H7 (cell line): Measurements from ENCODE around the gene NKPD1. TPM values are rescaled to one million over a fixed set of nuclear protein-coding genes. Genes with fewer than 3 reads are reported as not detected.

Source experiments
- DNase-seq: peaks from one replicate; pipeline ENCODE4 v3.0.0; 2012
- H3K27me3 ChIP-seq: 2 replicates; pipeline ENCODE4 v1.6.0; 2011; ENCODE audit warnings: mild to moderate bottlenecking, low read length; ENCODE audit not compliant: control insufficient read depth, insufficient read depth
- H3K36me3 ChIP-seq: replicated peaks from 2 replicates; pipeline ENCODE4 v1.5.1; 2011; ENCODE audit warnings: low read length; ENCODE audit not compliant: control insufficient read depth, insufficient read depth
- H3K4me3 ChIP-seq: 2 replicates; pipeline ENCODE4 v1.5.1; 2011; ENCODE audit warnings: low read depth, mild to moderate bottlenecking, control low read depth, low read length, moderate library complexity; ENCODE audit not compliant: insufficient read depth
- total RNA-seq: library from RNA; depleted of rRNA; stranded (reverse); fragments of >200 nt; shearing (Covaris generic); gene quantifications from 2 replicates; pipeline ENCODE4 v1.2.3, GENCODE V29; 2014

The NKPD1 gene
- total RNA-seq, 1 experiment from 2014 or later = 0.24 TPM

DNA sequence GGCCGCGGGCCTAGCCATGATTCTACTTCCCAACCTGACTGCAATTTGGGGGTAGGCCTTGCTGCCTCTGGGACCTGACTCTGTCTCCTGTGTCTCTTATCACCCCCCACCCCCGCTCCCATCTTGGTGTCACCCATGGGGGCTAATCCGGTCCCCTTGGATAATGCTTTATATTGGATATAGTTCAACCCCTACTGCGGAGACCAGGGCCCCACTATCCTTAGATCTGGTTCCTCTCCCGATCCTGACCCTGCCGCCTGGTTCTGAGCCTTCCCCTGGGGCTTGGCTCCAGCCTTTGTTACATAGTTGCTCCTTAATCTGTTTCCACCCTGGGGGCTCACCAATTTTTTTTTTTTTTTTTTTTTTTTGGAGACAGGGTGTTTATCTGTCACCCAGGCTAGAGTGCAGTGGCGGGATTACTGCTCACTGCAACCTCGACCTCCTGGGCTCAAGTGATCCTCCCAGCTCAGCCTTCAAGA, 19.1 kb upstream of the NKPD1 start:
- peaks cover 3% of the 10 kb centered on the region; the same call in 1 of the 2 replicates for H3K27me3 ChIP-seq
- peak overlapping the region; percentile 88 for H3K4me3 ChIP-seq
- no peak for DNase-seq

DNA sequence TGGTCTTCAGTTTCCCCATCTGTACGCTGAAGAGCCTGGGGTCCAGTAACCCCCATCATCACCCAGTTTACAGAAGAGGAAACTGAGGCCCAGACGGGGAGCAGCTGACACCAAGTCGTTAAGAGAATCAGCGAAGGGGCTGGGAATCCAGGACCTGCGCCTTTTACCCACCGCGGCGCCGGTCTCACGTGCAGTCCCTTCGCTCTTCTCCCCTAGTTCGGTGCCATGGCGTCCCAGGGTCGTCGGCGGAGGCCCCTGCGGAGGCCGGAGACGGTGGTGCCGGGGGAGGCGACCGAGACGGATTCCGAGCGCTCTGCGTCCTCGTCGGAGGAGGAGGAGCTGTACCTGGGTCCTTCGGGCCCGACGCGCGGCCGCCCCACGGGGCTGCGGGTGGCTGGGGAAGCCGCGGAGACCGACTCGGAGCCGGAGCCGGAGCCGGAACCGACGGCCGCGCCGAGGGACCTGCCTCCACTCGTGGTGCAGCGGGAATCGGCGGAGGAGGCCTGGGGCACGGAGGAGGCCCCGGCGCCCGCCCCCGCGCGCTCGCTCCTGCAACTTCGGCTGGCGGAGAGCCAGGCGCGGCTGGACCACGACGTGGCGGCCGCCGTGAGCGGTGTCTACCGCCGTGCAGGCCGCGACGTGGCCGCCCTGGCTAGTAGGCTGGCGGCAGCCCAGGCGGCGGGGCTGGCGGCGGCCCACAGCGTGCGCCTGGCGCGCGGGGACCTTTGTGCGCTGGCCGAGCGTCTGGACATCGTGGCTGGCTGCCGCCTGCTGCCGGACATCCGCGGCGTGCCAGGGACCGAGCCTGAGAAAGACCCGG, 18.5 kb upstream of the NKPD1 start:
- H3K4me3 ChIP-seq = peak overlapping the region; percentile 88
- no peaks in the 10 kb centered on the region for H3K36me3 ChIP-seq
- H3K27me3 ChIP-seq = peaks cover 3% of the 10 kb centered on the region; the same call in 1 of the 2 replicates
- DNase-seq = peak; percentile 74

More for the DNA sequence above, 19.1 kb upstream of the NKPD1 start:
- H3K36me3 ChIP-seq = no peaks in the 10 kb centered on the region

GRCh38 chr19:45178262-45179071, 17.7 kb upstream of the NKPD1 start, which contains the start of gene BLOC1S3:
BLOC1S3 (plus strand) TSS chr19:45178784; CDS start chr19:45179297, 513 bp downstream.
- DNase-seq = peak; percentile 98
- Histone ChIP-seq H3K27me3 (peaks cover 3% of the 10 kb centered on the region; the same call in 1 of the 2 replicates), H3K36me3 (no peaks in the 10 kb centered on the region), H3K4me3 (peak within 1 kb of the TSS; percentile 88)

DNA sequence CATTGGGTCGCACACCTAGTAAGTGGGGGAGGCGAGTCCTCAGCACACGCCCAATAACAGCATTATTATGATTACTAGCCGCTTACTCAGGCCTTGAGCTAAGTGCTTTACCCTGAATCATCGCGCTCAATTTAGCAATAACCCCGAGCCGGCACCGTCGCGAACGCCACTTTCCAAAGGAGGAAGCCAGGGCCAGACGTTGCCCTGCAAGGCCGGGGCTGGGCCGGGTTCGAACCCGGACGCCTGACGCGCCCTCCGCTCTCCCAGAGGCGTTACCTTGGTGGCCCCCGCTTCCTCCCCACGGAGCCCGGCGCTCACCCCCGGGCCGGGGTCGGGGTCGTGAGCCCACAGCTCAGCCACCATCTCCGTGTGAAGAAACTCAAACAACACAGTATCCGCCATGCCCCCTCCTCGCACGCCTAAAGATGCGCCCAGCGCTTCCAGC, 17.1 kb upstream of the NKPD1 start, which contains the start of gene TRAPPC6A:
Gene TRAPPC6A, minus strand, starts transcription at position 421 of the 445 bp plus-strand sequence. Its CDS starts 19 bp downstream, at position 402.
- DNase-seq = no peak
- Histone ChIP-seq H3K4me3 (peak within 1 kb of the TSS; percentile 88), H3K36me3 (no peaks in the 10 kb centered on the region), H3K27me3 (peaks cover 3% of the 10 kb centered on the region; the same call in 1 of the 2 replicates)

DNA sequence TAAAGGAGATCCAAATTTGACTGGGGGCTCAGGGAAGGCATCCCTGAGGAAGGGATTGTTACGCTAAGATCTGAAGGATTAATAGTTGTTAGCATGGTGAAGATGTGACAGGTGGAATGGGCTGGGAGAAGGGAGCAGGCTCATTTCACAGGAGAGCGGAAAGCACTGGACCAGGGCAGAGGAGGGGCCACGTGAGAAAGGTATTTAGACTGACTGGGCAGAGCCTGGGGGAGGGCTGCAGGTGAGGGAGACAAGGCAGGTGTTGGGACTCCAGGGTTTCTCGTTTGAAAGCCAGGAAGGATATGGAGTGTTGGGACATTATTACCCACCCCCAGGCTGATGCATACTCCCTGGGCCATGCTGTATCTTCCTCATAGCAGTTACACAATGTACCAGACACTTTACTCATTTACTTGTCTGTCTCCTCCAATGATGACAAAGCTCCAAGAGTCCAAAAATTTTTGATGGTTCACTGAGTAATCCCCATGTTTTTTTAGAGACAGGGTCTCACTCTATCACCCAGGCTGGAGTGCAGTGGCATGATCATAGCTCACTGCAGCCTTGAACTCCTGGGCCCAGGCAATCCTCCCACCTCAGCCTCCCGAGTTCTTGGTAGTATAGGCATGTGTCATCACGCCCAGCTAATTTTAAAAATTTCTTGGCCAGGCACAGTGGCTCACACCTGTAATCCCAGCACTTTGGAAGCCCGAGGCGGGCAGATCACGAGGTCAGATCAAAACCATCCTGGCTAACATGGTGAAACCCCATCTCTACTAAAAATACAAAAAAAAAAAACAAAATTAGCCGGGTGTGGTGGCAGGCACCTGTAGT, 14.9 kb upstream of the NKPD1 start:
- H3K4me3 ChIP-seq = no peak overlapping the region
- H3K36me3 ChIP-seq = no peaks in the 10 kb centered on the region
- H3K27me3 ChIP-seq = peaks cover 3% of the 10 kb centered on the region; the same call in 1 of the 2 replicates
- no peak for DNase-seq

DNA sequence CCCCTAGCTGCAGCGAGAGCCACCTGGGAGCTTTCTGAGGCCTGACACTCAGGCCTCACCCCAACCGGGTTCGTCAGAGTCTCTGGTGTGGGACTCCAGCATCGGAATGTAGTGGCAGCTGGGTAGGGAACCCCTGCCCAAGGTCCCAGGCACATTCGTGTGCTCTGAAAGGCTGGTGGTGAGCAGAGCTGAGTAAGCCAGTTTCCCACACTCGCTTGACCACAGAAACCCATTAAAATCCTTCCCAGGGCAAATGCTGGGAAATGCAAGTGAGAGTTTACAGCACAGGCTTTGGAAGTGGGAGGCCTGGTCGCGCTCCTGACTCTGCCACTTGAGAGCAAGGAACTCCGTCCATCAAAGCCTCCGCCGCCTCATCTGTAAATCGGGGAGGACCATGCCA, 13.0 kb upstream of the NKPD1 start:
- DNase-seq = no peak
- H3K36me3 ChIP-seq = no peaks in the 10 kb centered on the region

DNA sequence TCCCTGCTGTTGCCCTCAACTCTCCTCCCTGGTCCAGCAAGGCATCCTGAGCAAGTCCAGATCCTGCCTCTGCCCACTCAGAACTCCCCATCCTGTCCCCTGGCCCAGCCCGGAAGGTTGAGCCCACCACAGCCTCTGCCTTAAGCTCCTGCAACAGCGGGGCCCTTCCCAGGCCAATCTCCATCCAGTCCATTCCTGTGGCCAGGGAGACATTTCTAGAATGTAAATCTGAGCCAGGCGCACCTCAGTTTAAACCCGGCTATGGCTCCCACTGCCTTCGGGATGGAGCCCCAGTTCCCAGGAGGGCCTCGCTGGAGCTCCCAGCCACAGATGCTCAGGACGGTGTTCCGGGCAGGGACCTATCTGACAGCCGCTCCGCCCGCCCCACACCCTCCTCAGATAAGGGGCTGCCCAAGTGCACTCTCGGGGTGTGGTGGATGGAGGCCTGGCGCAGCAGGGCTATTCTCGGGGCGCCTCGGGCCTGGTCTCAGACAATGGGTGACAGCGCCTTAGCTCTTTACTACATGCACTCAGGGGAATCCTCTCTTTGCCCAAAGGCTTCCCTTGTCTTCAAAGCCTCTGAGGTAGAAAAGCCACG, 11.9 kb upstream of the NKPD1 start:
- Histone ChIP-seq H3K36me3 (no peaks in the 10 kb centered on the region), H3K27me3 (no peaks in the 10 kb centered on the region), H3K4me3 (no peak overlapping the region)
- DNase-seq = no peak

More for the DNA sequence above, 13.0 kb upstream of the NKPD1 start:
- Histone ChIP-seq H3K4me3 (no peak overlapping the region), H3K27me3 (no peaks in the 10 kb centered on the region)

DNA sequence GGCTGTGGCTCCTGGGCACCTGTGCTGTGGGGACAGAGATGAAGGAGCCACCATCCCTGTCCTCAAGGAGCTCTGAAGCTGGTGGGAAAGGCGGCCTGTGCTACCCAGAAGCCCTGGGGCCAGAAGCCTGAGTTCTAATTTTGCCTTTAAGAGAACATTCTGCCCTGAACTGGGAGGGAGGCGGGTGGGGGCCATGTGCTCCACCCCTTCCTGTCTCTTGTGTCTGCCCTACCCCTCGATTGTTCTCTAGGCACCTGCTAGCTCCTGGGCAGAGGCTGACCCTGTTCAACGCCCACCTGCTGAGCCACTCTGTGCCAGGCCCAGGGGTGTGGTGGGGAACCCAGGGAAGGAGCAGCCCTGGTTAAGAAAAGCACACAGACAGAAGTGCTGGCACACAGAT, 11.4 kb upstream of the NKPD1 start:
- Histone ChIP-seq H3K27me3 (no peaks in the 10 kb centered on the region), H3K36me3 (no peaks in the 10 kb centered on the region), H3K4me3 (no peak overlapping the region)
- no peak for DNase-seq

DNA sequence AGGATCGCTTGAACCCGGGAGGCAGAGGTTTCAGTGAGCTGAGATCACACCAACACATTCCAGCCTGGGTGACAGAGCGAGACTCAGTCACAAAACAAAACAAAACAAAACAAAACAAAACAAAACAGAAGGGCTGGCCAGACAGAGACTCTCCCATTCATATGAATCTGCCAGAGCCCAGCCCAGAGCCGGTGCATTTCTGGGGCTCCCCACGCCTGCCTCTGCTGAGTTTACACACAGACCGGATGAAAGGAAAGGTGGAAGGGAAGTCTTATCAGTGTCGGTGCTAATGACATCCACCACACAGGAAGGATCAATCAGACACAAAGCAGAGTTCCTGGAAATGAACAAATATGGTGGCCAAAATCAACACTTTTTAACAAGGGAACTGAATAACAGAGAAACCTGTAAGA, 10.4 kb upstream of the NKPD1 start:
- Histone ChIP-seq H3K36me3 (no peaks in the 10 kb centered on the region), H3K4me3 (no peak overlapping the region), H3K27me3 (no peaks in the 10 kb centered on the region)
- no peak for DNase-seq

DNA sequence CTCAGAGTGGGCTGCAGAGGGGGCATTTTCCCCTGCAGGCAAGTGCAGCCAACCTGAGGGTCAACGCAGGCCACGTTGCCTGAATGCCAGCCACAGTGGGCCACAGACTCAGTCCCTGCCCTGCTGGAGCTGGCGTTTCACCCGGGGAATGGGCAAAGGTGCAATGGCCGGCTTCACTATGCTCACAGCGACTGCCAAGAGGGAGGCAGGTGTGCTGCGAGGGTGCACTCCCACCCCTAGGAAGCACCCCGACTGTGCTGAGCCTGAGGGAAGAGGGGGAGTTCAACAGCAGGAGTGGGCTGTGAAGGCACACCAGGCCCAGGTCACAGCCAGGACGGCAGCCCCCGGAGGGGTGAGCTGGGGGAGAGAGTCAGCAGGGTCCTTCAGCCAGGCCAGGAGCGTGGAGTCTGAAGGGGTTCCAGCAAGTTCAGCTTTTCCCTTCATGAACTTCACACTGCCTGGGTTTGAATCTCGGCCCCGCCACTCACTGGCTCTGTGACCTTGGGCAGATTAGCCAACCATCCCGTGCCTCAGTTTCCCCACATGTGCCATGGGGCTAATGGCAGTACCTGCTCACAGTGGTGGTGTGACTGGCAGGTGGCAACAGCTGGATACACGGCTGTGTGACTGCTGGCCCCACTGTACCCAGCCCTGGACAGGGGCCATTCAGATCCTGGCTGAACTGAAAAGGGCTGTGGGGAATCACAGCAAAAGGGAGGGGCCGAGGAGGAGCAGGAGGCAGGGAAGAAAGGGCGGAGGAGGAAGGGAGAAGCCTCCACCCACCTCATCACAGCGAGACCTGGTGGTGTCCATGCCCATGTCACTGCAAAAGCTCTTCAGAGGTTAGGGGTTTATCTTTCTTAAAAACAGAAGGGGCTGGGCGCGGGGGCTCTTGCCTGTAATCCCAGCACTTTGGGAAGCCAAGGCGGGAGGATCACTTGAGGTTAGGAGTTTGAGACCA, 9.6 kb upstream of the NKPD1 start:
- Histone ChIP-seq H3K27me3 (no peaks in the 10 kb centered on the region), H3K36me3 (no peaks in the 10 kb centered on the region), H3K4me3 (no peak overlapping the region)
- no peak for DNase-seq

GRCh38 chr19:45169602-45170001, 8.8 kb upstream of the NKPD1 start:
- Histone ChIP-seq H3K4me3 (no peak overlapping the region), H3K36me3 (no peaks in the 10 kb centered on the region), H3K27me3 (no peaks in the 10 kb centered on the region)
- DNase-seq = no peak

- DNase-seq = no peak
- H3K36me3 ChIP-seq = no peaks in the 10 kb centered on the region
- H3K27me3 ChIP-seq = no peaks in the 10 kb centered on the region
- no peak overlapping the region for H3K4me3 ChIP-seq
These were observed 8.1 kb upstream of the NKPD1 start for GRCh38 chr19:45168767-45169351.
